Measurements from ENCODE around the gene SEMA6D.

DNA sequence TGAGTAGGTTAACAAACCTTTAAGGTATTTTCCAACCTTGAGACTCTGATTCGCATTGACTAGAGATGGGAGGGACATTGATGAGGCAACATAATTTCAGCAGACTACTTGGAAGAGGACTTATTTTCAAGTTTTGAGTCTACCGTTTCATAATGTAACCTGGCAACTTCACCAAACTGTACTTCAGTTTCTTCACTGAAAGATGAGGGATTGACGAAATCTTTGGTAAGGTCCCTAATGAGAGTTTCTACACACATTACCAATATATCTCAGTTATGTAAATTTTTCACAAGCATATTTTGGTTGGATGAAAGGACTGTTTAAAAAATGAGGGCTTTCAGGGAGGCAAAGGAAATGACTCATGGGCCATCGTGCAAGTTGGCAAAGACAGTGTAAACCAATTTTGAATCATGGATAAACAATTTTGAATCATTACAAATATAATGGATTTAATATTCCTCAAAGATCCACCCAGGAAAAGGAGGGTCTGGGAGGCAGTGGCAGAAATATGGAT, 28.7 kb upstream of the SEMA6D start:
- TF ChIP-seq POLR2AphosphoS5 (IDR thresholded peaks at IDR 0.05; ENCODE audit: insufficient read depth, low read depth, low read length) (no peak), JUN (IDR thresholded peaks at IDR 0.05; ENCODE audit: borderline replicate concordance, insufficient read depth, insufficient read length, low read depth) (peak; percentile 62), EZH2 (IDR thresholded peaks at IDR 0.05; ENCODE audit: borderline replicate concordance, low read depth, low read length, severe bottlenecking) (no peak)
- TF ChIP-seq, protein P1, sequence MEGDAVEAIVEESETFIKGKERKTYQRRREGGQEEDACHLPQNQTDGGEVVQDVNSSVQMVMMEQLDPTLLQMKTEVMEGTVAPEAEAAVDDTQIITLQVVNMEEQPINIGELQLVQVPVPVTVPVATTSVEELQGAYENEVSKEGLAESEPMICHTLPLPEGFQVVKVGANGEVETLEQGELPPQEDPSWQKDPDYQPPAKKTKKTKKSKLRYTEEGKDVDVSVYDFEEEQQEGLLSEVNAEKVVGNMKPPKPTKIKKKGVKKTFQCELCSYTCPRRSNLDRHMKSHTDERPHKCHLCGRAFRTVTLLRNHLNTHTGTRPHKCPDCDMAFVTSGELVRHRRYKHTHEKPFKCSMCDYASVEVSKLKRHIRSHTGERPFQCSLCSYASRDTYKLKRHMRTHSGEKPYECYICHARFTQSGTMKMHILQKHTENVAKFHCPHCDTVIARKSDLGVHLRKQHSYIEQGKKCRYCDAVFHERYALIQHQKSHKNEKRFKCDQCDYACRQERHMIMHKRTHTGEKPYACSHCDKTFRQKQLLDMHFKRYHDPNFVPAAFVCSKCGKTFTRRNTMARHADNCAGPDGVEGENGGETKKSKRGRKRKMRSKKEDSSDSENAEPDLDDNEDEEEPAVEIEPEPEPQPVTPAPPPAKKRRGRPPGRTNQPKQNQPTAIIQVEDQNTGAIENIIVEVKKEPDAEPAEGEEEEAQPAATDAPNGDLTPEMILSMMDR (IDR thresholded peaks at IDR 0.05; ENCODE audit: extremely low read depth in 1 of 2, insufficient read depth in 1 of 2, low read depth in 1 of 2, low read length in 2 of 2): no peak

All from endothelial cell of umbilical vein (primary cell).